DOHH2 (cell line): ENCODE measurements around the gene NEDD4L.

Source experiments
- CTCF ChIP-seq: fragments of 200-600 bp; sonication (generic); IDR thresholded peaks from one replicate; pipeline ENCODE4 v1.5.1; 2014; ENCODE audit warnings: antibody characterized with exemption, mild to moderate bottlenecking, low read depth, low read length; ENCODE audit not compliant: poor library complexity, severe bottlenecking
- EZH2phosphoT487 ChIP-seq: fragments of 200-600 bp; sonication (generic); IDR thresholded peaks from 2 replicates; pipeline ENCODE4 v1.6.1; 2017; ENCODE audit warnings: borderline replicate concordance, mild to moderate bottlenecking, antibody characterized with exemption, low read length, moderate library complexity, mixed read lengths

- no peak for TF ChIP-seq CTCF
- TF ChIP-seq EZH2phosphoT487 = no peak
Measured at GRCh38 chr18:58417752-58418151, 373.7 kb downstream of the NEDD4L start.
